Neural cell (in vitro differentiated cells): ENCODE data around the gene CRTC1.

Source experiments
- CTCF ChIP-seq: fragments of 450-650 bp; IDR thresholded peaks from 2 replicates; pipeline ENCODE4 v1.5.1; 2014; ENCODE audit warnings: antibody characterized with exemption, mild to moderate bottlenecking, moderate library complexity; ENCODE audit not compliant: poor library complexity, severe bottlenecking
- EP300 ChIP-seq: fragments of 450-650 bp; conservative IDR thresholded peaks from 2 replicates; pipeline ENCODE4 v1.6.1; 2014; ENCODE audit warnings: antibody characterized with exemption, mild to moderate bottlenecking, moderate library complexity; ENCODE audit not compliant: poor library complexity, severe bottlenecking
- SMC3 ChIP-seq: fragments of 450-650 bp; conservative IDR thresholded peaks from 2 replicates; pipeline ENCODE4 v1.6.1; 2014; ENCODE audit warnings: antibody characterized with exemption, mild to moderate bottlenecking, moderate library complexity; ENCODE audit not compliant: poor library complexity
- TAF1 ChIP-seq: IDR thresholded peaks from 2 replicates; pipeline ENCODE4 v1.6.1; 2012; ENCODE audit warnings: low read depth

- TF ChIP-seq SMC3, result no peak
- TF ChIP-seq CTCF, result no peak
- no peak for TF ChIP-seq TAF1
- no peak for TF ChIP-seq EP300
Measured at GRCh38 chr19:18667531-18668251, 15.8 kb upstream of the CRTC1 start.
